ENCODE results near the gene NRGN.

DNA sequence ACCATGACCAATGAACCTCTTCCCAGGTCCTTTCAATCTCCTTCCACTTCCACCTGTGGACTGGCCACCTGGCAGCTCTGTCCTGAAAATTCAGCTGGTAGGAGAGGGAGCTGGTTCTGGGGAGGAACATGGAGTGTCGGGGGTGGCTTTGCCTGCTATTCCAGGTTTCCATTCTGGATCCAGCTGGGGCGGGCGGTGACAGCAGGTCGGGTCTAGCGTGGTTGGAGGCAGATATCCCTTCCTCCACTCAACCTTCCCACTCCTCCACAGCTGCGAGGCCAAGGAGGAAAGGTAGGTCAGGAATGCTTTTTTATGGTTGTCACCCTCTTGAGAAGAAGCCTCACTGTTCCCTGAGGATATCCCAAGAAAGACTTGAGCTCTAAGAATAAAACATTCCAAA is 3.3 kb downstream of the NRGN start:
- TF ChIP-seq, protein P1, sequence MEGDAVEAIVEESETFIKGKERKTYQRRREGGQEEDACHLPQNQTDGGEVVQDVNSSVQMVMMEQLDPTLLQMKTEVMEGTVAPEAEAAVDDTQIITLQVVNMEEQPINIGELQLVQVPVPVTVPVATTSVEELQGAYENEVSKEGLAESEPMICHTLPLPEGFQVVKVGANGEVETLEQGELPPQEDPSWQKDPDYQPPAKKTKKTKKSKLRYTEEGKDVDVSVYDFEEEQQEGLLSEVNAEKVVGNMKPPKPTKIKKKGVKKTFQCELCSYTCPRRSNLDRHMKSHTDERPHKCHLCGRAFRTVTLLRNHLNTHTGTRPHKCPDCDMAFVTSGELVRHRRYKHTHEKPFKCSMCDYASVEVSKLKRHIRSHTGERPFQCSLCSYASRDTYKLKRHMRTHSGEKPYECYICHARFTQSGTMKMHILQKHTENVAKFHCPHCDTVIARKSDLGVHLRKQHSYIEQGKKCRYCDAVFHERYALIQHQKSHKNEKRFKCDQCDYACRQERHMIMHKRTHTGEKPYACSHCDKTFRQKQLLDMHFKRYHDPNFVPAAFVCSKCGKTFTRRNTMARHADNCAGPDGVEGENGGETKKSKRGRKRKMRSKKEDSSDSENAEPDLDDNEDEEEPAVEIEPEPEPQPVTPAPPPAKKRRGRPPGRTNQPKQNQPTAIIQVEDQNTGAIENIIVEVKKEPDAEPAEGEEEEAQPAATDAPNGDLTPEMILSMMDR (conservative IDR thresholded peaks at IDR 0.05; ENCODE audit: low read depth, low read length) = no peak
- TF ChIP-seq, protein P2, sequence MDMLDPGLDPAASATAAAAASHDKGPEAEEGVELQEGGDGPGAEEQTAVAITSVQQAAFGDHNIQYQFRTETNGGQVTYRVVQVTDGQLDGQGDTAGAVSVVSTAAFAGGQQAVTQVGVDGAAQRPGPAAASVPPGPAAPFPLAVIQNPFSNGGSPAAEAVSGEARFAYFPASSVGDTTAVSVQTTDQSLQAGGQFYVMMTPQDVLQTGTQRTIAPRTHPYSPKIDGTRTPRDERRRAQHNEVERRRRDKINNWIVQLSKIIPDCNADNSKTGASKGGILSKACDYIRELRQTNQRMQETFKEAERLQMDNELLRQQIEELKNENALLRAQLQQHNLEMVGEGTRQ (IDR thresholded peaks at IDR 0.05; ENCODE audit: low read depth, low read length) = no peak
- TF ChIP-seq BHLHE40 (IDR thresholded peaks at IDR 0.05; ENCODE audit: low read depth, low read length) = no peak
- no peak for TF ChIP-seq MAFK (IDR thresholded peaks at IDR 0.05; ENCODE audit: low read depth, low read length)
- TF ChIP-seq POLR2A (IDR thresholded peaks at IDR 0.05; ENCODE audit: low read depth, low read length) = no peak
- TF ChIP-seq CEBPB (IDR thresholded peaks at IDR 0.05; ENCODE audit: low read depth, low read length) = no peak

Data from IMR-90 (cell line).